ENCODE measurements around the gene LDHD. TPM values are rescaled to one million over a fixed set of nuclear protein-coding genes. Genes with fewer than 3 reads are reported as not detected.

The LDHD gene
- total RNA-seq, 1 donor from 2014 or later, result 0.89 TPM

GRCh38 chr16:75063549-75064088, 53.0 kb downstream of the LDHD start:
- Mint-ChIP-seq H3K9me3 (ENCODE audit: low read depth) (no peaks in the 10 kb centered on the region), H3K36me3 (ENCODE audit: insufficient read depth) (no peaks in the 10 kb centered on the region), H3K4me1 (ENCODE audit: low read depth) (peaks cover 47% of the 10 kb centered on the region), H3K27me3 (no peaks in the 10 kb centered on the region), H3K4me3 (ENCODE audit: low read depth) (no peak overlapping the region), H3K27ac (peak overlapping the region; percentile 83)
- DNase-seq (ENCODE audit: low spot score, unreplicated experiment), result no peak
- TF ChIP-seq, protein P1, sequence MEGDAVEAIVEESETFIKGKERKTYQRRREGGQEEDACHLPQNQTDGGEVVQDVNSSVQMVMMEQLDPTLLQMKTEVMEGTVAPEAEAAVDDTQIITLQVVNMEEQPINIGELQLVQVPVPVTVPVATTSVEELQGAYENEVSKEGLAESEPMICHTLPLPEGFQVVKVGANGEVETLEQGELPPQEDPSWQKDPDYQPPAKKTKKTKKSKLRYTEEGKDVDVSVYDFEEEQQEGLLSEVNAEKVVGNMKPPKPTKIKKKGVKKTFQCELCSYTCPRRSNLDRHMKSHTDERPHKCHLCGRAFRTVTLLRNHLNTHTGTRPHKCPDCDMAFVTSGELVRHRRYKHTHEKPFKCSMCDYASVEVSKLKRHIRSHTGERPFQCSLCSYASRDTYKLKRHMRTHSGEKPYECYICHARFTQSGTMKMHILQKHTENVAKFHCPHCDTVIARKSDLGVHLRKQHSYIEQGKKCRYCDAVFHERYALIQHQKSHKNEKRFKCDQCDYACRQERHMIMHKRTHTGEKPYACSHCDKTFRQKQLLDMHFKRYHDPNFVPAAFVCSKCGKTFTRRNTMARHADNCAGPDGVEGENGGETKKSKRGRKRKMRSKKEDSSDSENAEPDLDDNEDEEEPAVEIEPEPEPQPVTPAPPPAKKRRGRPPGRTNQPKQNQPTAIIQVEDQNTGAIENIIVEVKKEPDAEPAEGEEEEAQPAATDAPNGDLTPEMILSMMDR (IDR thresholded peaks at IDR 0.05; ENCODE audit: unreplicated experiment), result no peak

GRCh38 chr16:75062976-75063346, 53.6 kb downstream of the LDHD start:
- TF ChIP-seq, protein P1 (IDR thresholded peaks at IDR 0.05; ENCODE audit: unreplicated experiment), result no peak
- Mint-ChIP-seq H3K4me1 (ENCODE audit: low read depth) (peaks cover 45% of the 10 kb centered on the region), H3K4me3 (ENCODE audit: low read depth) (no peak overlapping the region), H3K9me3 (ENCODE audit: low read depth) (no peaks in the 10 kb centered on the region), H3K27me3 (no peaks in the 10 kb centered on the region), H3K27ac (peak overlapping the region; percentile 52), H3K36me3 (ENCODE audit: insufficient read depth) (no peaks in the 10 kb centered on the region)
- DNase-seq (ENCODE audit: low spot score, unreplicated experiment), result no peak

- Mint-ChIP-seq H3K4me1 (ENCODE audit: low read depth) (peaks cover 45% of the 10 kb centered on the region), H3K4me3 (ENCODE audit: low read depth) (no peak overlapping the region)
These were observed 54.2 kb downstream of the LDHD start for GRCh38 chr16:75062135-75062975.

More at GRCh38 chr16:75062135-75062975, 54.2 kb downstream of the LDHD start:
- Mint-ChIP-seq H3K9me3 (ENCODE audit: low read depth) (no peaks in the 10 kb centered on the region), H3K27ac (peak overlapping the region; percentile 52), H3K27me3 (no peaks in the 10 kb centered on the region), H3K36me3 (ENCODE audit: insufficient read depth) (no peaks in the 10 kb centered on the region)
- TF ChIP-seq, protein P1 (IDR thresholded peaks at IDR 0.05; ENCODE audit: unreplicated experiment), result no peak
- no peak for DNase-seq (ENCODE audit: low spot score, unreplicated experiment)

Other genes starting within 250 kb of the LDHD start
- 150 and 154 TPM in 2 replicates for gene WDR59, start 131.7 kb downstream of the LDHD start, total RNA-seq
- gene ZNRF1, start 117.8 kb downstream of the LDHD start, total RNA-seq, result 66.1 and 71.6 TPM in 2 replicates
- gene ZFP1, start 31.7 kb upstream of the LDHD start, total RNA-seq, result 16.3 and 17.5 TPM in 2 replicates
- 1.1 TPM in 1 of 2 replicates, not detected in the other for gene CTRB2, start 90.4 kb upstream of the LDHD start, total RNA-seq
- not detected in 2 replicates for gene CTRB1, start 102.2 kb upstream of the LDHD start, total RNA-seq
- gene BCAR1, start 134.8 kb upstream of the LDHD start, total RNA-seq, result 74.8 and 75.1 TPM in 2 replicates

Measured in progenitor cell of endocrine pancreas (in vitro differentiated cells).